ENCODE data around the gene DCT.

The DCT gene

GRCh38 chr13:94444826-94445225, 34.7 kb downstream of the DCT start:
- DNase-seq = no peak

GRCh38 chr13:94435604-94436226, 43.8 kb downstream of the DCT start:
- DNase-seq = no peak

GRCh38 chr13:94433055-94433961, 46.2 kb downstream of the DCT start:
- no peak for DNase-seq

DNA sequence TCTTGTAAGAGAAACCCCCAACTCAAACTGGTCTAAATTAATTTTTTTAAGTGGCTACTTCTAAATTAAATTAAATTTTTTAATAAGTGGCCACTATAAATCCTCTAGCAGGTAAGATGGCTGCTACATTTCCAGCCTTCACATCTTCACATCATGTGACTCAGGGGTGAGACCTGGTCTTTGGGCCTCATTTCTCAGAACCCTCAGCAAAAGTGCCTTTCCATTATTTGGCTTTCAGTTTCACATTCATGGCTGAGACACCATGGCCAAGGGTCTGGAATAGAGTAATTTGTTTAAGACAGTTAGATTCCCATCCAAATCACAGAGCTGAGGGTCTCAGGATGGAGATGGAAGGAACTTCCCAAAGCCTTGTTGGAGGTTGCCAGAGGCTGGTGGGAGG, 47.5 kb downstream of the DCT start:
- no peak for DNase-seq

DNA sequence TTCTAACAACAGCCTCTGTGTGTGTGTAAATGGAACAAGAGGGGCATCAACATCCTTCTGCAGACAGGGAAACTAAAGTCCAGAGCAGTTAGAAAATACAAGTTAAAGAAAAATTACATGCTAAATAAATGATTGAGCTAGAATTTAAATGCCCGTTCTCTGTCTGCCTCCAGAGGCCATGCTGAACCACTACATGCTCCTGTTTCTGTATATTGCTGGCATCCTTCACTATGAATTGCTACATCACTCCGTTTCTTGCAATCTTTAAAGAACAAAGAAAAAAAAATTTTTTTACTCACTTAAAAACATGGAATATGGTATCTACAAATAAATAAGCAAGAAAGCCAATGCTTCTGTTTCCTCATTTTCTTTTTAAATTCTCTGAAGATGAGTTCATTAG, 47.9 kb downstream of the DCT start:
- DNase-seq = no peak

DNA sequence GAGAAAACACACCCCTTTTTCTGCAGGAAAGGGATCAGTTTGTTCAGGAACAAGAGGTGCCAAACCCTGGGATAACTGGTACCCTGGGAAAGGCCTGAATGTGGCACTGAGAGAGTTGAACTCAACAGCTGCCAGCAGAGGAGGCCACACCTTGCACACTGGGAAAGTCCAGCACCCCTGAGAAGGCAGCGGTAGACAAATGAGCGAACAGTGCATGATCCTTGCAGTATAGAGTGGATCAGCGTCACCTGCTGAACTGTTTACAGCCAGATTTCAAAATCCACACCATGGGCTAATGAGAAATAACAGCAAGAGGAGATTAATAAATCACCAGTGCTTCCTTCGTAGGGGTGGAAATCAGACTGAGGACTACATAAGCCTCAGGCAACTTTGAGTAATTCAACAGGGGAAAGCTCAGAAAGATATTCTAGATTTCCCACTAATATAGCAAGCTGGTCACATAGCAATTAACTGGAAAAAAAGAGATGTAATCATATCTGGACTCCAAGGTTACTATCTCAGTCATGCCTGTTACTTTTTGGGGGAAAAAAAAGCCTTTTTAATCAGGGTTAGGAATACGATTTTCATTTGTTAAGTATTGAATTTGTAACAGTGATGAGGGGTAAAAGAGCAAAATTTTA, 52.0 kb downstream of the DCT start:
- no peak for DNase-seq

- DNase-seq = no peak
Measured at GRCh38 chr13:94419925-94420305, 59.6 kb downstream of the DCT start.

DNA sequence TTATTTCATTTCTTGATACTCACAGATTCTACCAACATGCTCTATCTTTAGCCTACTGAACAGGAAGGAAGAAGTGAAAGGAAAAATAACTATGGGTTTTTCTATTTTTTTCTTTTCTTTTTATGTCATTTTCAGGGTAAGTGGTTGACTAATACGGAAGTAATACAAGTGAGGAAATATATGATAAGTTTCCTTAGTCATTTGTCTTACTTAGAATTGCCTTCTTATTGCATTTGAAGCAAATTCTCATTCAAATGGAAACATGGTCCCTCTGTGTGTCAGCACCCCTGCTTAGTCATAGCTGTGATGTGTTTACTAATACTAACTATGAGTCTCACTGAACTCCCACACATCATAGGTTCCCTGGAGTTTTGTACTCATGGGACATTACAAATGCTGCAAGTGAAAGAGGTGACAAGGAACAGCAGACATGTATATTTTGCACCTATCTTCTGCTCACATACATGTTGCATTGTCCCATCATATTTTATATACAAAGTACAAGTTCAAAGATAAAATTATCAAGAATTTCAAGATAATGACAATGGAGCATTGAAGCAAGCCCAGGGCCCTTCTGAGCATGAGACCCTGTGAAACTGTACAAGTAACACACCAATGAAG, 60.1 kb downstream of the DCT start:
- no peak for DNase-seq

GRCh38 chr13:94417294-94417693, 62.2 kb downstream of the DCT start:
- no peak for DNase-seq

- DNase-seq = no peak
Measured at GRCh38 chr13:94416454-94417080, 62.9 kb downstream of the DCT start.

GRCh38 chr13:94415500-94416237, 63.8 kb downstream of the DCT start:
- no peak for DNase-seq

DNA sequence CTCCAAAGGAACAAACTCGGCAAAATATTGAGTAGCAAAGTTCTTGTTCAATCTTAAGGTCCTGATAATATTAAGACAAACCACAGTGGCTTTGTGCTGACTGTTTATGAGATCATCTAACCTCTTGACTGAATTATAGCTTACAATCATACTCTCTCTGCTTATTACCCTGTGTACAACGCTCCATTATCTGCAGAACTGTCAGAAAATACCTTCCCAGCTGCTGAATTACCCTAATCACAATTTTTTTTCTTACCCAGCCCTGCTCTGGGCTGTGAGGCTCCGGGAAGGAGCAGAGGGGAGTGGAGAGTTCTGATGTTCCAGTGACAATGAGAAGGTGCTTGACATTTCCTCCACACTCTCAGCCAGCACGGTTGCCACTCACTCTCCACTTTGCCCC, 64.8 kb downstream of the DCT start:
- DNase-seq = no peak

DNA sequence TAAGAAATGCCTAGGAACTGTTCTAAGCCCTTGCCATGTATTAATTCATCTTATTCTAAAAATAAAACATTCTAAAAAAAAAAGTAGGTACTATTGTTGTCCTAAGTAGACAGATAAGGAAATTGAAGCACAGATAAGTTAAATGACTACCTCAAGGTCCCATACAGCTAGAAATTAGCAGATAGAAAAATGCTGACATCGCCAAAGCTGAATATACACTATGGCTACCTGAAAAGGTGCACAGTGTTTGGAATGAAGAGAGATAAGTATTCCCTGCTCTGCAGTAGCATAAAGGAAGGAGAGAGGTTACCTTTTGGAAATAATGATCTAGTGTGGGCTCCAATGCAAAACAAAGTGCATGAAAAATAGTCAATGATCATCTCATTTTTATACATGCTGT, 65.3 kb downstream of the DCT start:
- DNase-seq = no peak

GRCh38 chr13:94413598-94413944, 65.9 kb downstream of the DCT start:
- no peak for DNase-seq

- no peak for DNase-seq
Measured at GRCh38 chr13:94412870-94413597, 66.4 kb downstream of the DCT start.

GRCh38 chr13:94411747-94412146, 67.7 kb downstream of the DCT start:
- DNase-seq = no peak

GRCh38 chr13:94408314-94409036, 71.0 kb downstream of the DCT start:
- no peak for DNase-seq

DNA sequence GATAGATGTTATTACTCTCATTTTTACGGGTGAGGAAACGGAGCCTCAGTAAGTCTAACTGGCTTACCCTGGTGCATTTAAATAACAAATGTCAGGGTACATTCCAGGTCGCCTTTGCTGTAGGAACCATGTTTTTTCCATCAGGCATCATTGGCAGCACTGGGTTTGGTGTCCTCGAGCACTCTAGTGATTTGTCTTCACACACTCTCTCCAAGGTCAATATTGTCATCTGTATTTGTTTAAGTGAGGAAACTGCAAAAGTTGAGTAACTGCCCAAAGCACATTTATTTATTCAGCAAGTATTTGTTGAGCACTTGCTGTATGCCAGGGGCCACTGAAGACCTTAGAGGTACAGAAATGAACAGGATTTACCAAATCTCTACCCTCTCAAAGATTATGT, 78.6 kb downstream of the DCT start:
- DNase-seq = no peak

GRCh38 chr13:94399812-94400211, 79.7 kb downstream of the DCT start:
- no peak for DNase-seq

- DNase-seq = no peak
Measured at GRCh38 chr13:94395860-94396259, 83.6 kb downstream of the DCT start.

GRCh38 chr13:94394723-94395122, 84.8 kb downstream of the DCT start:
- DNase-seq = no peak
